ENCODE measurements around the gene WNT8A.
"Not testable (repeated sequence)": the region's sequence is repeated elsewhere in the genome, so short reads cannot be mapped to it uniquely, and the experiment has no call there.

The WNT8A gene

GRCh38 chr5:138083702-138084101, at the start of gene WNT8A:
WNT8A (plus strand) TSS chr5:138084033; CDS start chr5:138084128, 95 bp downstream.
- DNase-seq (ENCODE audit: low read depth in 2 of 2), result no peak

- DNase-seq (ENCODE audit: low read depth in 2 of 2), result peak; percentile 31 to 38
Measured at GRCh38 chr5:138035605-138036537, 48.0 kb upstream of the WNT8A start.

GRCh38 chr5:138037271-138037670, 46.6 kb upstream of the WNT8A start:
- no peak for DNase-seq (ENCODE audit: low read depth in 2 of 2)

- DNase-seq (ENCODE audit: low read depth in 2 of 2), result no peak
Measured at GRCh38 chr5:138037907-138038633, 45.8 kb upstream of the WNT8A start.

GRCh38 chr5:138038826-138039225, 45.0 kb upstream of the WNT8A start:
- DNase-seq (ENCODE audit: low read depth in 2 of 2), result no peak

- not testable (repeated sequence) for DNase-seq (ENCODE audit: low read depth in 2 of 2)
Measured at GRCh38 chr5:138045283-138045682, 38.5 kb upstream of the WNT8A start.

- DNase-seq (ENCODE audit: low read depth in 2 of 2), result no peak
Measured at GRCh38 chr5:138051441-138052296, 32.2 kb upstream of the WNT8A start.

GRCh38 chr5:138052718-138053117, 31.1 kb upstream of the WNT8A start:
- DNase-seq (ENCODE audit: low read depth in 2 of 2), result not testable (repeated sequence)

GRCh38 chr5:138053554-138053953, 30.3 kb upstream of the WNT8A start:
- DNase-seq (ENCODE audit: low read depth in 2 of 2), result no peak

GRCh38 chr5:138054206-138054605, 29.6 kb upstream of the WNT8A start:
- no peak for DNase-seq (ENCODE audit: low read depth in 2 of 2)

- no peak for DNase-seq (ENCODE audit: low read depth in 2 of 2)
Measured at GRCh38 chr5:138054847-138055558, 28.8 kb upstream of the WNT8A start.

- no peak for DNase-seq (ENCODE audit: low read depth in 2 of 2)
Measured at GRCh38 chr5:138064526-138064925, 19.3 kb upstream of the WNT8A start.

GRCh38 chr5:138065102-138065501, 18.7 kb upstream of the WNT8A start:
- DNase-seq (ENCODE audit: low read depth in 2 of 2), result no peak

GRCh38 chr5:138067945-138068344, 15.9 kb upstream of the WNT8A start:
- DNase-seq (ENCODE audit: low read depth in 2 of 2), result no peak

- DNase-seq (ENCODE audit: low read depth in 2 of 2), result peak; percentile 52 to 54
Measured at GRCh38 chr5:138068742-138069600, 14.9 kb upstream of the WNT8A start.

- DNase-seq (ENCODE audit: low read depth in 2 of 2), result not testable (repeated sequence)
Measured at GRCh38 chr5:138070026-138070425, 13.8 kb upstream of the WNT8A start.

GRCh38 chr5:138077064-138077696, 6.7 kb upstream of the WNT8A start:
- DNase-seq (ENCODE audit: low read depth in 2 of 2), result peak in 1 of 2 donors; percentile 25

- DNase-seq (ENCODE audit: low read depth in 2 of 2), result no peak
Measured at GRCh38 chr5:138078006-138078643, 5.7 kb upstream of the WNT8A start.

- DNase-seq (ENCODE audit: low read depth in 2 of 2), result no peak
Measured at GRCh38 chr5:138082033-138082432, 1.8 kb upstream of the WNT8A start.

Data from stimulated activated CD4-positive, alpha-beta T cell treated with anti-CD3 and anti-CD28 coated beads, Interleukin-15, amount 100 ng/mL, for 48 hours (primary cell).